NCI-H774 (cell line): Measurements from ENCODE around the gene HIVEP1.

Source experiments
- DNase-seq: peaks from one replicate; lab custom pipeline; 2025; lab: John Stamatoyannopoulos, UW

The HIVEP1 gene

GRCh38 chr6:11994875-11995461 lies 17.1 kb upstream of the HIVEP1 start:
- DNase-seq: no peak

GRCh38 chr6:11996751-11997150 lies 15.4 kb upstream of the HIVEP1 start:
- DNase-seq: no peak

- no peak for DNase-seq
Observed at GRCh38 chr6:11999246-11999645, 12.9 kb upstream of the HIVEP1 start.

- DNase-seq: no peak
Observed at GRCh38 chr6:12000174-12000573, 11.9 kb upstream of the HIVEP1 start.

- no peak for DNase-seq
Observed at GRCh38 chr6:12001004-12001705, 11.0 kb upstream of the HIVEP1 start.

- DNase-seq: no peak
Observed at GRCh38 chr6:12001706-12002435, 10.2 kb upstream of the HIVEP1 start.

- no peak for DNase-seq
Observed at GRCh38 chr6:12007473-12007872, 4.6 kb upstream of the HIVEP1 start.

GRCh38 chr6:12007887-12008286 lies 4.2 kb upstream of the HIVEP1 start:
- DNase-seq: no peak

GRCh38 chr6:12008366-12009179 lies 3.5 kb upstream of the HIVEP1 start:
- DNase-seq: peak; percentile 65

GRCh38 chr6:12009180-12009685 lies 2.9 kb upstream of the HIVEP1 start:
- DNase-seq: no peak

- DNase-seq: no peak
Observed at GRCh38 chr6:12009876-12010634, 2.1 kb upstream of the HIVEP1 start.

GRCh38 chr6:12010635-12011275 lies 1.4 kb upstream of the HIVEP1 start:
- peak; percentile 63 for DNase-seq

- DNase-seq: peak; percentile 91
Observed at GRCh38 chr6:12011276-12012037, 655 bp upstream of the HIVEP1 start.

- DNase-seq: peak; percentile 52
Observed at GRCh38 chr6:12012558-12013306, 620 bp downstream of the HIVEP1 start.

GRCh38 chr6:12013307-12013719 lies 1.2 kb downstream of the HIVEP1 start:
- no peak for DNase-seq

- DNase-seq: no peak
Observed at GRCh38 chr6:12014027-12014872, 2.1 kb downstream of the HIVEP1 start.

- DNase-seq: no peak
Observed at GRCh38 chr6:12014873-12015149, 2.7 kb downstream of the HIVEP1 start.

- DNase-seq: no peak
Observed at GRCh38 chr6:12017263-12017662, 5.2 kb downstream of the HIVEP1 start.
